ENCODE results near the gene CLDN17. TPM values are rescaled to one million over a fixed set of nuclear protein-coding genes. Genes with fewer than 3 reads are reported as not detected.
A peak's percentile ranks its signal among the peaks of the same experiment; 100 is the strongest.

The CLDN17 gene, protein sequence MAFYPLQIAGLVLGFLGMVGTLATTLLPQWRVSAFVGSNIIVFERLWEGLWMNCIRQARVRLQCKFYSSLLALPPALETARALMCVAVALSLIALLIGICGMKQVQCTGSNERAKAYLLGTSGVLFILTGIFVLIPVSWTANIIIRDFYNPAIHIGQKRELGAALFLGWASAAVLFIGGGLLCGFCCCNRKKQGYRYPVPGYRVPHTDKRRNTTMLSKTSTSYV
- not detected for total RNA-seq

GRCh38 chr21:30166705-30167104 is at the start of gene CLDN17:
TSS of gene CLDN17 (minus strand) at chr21:30166805. CDS start at chr21:30166617, 188 bp downstream.
- DNase-seq (ENCODE audit: low read depth in 2 of 3, low spot score in 2 of 3), result no peak

DNA sequence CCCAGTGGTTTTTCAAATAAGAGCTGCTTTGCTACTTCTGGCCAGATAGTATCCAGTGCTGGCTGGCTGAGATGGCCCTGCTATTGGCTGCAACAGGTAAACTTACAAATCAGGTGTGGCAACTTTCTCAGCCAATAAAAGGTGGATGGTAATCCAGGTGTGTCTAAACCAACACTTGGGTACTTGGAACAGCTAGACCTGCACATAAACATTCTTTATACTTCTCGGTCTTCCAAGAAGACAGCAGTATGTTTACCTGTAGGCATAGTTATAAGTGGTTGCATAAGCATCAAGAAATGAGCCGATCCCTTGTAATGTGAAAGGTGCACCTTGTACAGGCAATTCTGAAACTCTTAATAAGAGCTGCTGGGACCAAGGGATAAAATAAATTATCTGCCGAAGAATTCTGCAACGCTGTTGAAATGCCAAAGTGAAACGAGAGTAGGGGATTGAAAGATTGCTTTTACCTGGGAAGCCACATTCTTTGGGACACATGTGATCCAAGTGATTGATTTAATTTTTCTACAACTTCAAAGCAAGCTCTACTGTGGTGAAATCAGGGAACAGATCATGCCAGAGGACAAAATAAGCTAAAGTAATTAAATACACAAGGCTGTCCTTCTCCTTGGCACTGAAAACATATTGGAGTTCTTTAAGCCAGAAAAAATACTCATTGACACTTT is 49.6 kb upstream of the CLDN17 start, which contains the start of gene CLDN8:
Gene CLDN8, minus strand, starts transcription at position 57 of the 683 bp plus-strand sequence. CDS start 172 bp downstream, outside the sequence.
- no peak for DNase-seq (ENCODE audit: low read depth in 2 of 3, low spot score in 2 of 3)

DNA sequence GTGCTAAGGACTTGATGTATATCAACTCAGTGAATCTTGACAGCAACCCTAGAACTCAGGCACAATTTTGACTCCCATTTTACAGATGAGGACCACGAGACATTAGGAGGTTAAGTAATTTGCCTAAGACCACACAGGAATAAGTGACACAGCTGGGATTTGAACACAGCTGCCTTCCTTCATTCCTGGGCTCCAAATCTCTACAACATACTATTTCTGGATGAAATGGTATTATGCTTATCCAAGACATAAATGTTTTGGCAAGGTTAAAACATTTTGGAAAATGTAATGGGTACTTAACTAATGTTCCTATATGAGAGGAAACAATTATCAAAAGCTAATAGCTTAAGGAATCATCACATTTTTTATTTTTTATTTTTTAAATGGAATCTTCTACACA is 44.5 kb upstream of the CLDN17 start:
- DNase-seq (ENCODE audit: low read depth in 2 of 3, low spot score in 2 of 3), result no peak

DNA sequence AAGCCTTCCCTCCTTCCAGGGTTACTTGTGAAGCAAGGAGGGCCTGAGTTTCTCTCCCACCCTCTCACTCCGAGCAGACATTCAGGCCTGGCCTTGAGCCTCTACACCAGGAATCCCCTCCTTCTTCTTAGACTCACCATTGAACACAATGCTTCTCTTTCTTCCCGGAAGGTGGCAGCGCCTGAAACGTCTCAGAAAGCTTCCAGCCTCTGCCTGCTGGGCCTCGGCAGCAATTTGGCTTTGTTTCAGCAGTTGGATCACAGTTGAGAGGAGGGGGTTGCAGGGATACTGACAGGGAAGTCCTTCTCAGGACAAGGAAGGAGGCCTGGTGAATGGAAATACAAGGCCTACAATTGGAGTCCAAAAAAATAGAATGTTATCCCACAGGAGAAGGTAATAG is 43.0 kb upstream of the CLDN17 start:
- no peak for DNase-seq (ENCODE audit: low read depth in 2 of 3, low spot score in 2 of 3)

- DNase-seq (ENCODE audit: low read depth in 2 of 3, low spot score in 2 of 3), result no peak
Observed at GRCh38 chr21:30207252-30207579, 40.6 kb upstream of the CLDN17 start.

DNA sequence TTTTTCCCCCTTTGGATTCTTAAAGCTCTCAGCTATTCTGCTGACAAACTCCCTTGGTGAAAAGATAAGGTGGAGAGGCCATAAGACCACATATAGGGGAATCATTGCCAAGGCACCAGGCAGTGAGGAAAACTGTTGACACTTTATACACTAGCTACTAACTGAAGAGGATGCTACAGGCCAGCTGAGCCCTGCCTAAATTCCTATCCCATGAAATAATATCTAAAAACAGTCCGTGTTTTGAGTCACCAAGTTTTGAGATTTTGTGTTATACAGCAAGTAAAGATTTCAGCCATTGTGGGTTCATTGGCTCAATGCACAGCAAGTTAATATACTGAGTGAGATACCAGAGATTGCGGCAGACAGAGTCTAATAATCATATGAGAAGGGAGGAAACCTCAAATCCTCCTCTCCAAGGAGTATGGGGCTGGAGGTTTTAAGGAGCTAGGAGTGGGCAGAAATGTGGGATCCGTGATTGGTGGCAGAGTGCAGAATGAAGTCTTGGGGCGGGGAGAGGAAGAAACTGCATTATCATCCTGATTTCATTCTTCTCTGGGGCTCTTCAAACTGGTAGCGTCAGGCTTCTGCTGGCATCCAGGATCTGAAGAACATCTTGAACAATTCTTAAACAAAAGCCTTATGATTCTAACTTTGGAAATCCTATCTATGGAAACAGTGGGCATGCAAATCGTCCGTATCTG is 40.1 kb upstream of the CLDN17 start:
- DNase-seq (ENCODE audit: low read depth in 2 of 3, low spot score in 2 of 3), result no peak

DNA sequence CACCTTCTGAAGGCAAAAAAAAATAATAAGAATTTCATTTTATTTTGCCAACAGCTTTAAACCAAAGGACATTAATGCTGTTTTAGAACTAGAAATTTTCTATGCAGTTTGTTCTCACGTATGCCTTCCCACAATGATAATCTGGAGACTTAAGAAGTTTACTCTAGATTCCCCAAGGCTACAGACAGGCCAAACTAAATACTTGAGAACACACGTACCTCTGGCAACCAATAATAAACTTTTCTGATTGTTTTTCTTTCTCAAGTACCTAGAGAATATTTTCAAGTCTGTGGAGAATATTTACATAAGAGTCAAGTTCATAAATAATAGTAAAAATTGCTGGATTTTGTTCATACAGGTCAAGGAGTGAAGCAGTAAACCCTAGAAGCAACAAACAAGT is 33.4 kb upstream of the CLDN17 start:
- no peak for DNase-seq (ENCODE audit: low read depth in 2 of 3, low spot score in 2 of 3)

- DNase-seq (ENCODE audit: low read depth in 2 of 3, low spot score in 2 of 3), result peak in 2 of 3 donors; percentile 13 to 33
Observed at GRCh38 chr21:30194701-30195299, 28.2 kb upstream of the CLDN17 start.

DNA sequence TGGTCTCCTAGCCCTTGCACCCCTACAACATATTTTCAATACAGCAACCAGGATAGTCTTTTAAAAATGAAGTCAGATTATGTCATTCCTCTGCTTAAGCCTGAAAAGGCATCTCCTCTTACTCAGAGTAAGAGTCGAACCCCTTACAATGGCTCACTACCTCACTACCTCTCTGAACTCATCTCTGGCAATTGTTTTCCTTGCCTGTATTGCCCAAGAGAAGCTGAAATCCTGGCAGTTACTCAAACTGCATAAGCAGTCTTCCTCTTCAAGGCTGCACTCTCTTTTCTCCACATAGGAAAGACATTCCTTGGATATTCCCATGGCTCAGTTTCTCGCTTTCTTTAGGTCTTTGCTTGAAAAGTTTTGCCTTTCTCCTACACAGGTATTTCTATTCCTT is 26.6 kb upstream of the CLDN17 start:
- DNase-seq (ENCODE audit: low read depth in 2 of 3, low spot score in 2 of 3), result no peak

DNA sequence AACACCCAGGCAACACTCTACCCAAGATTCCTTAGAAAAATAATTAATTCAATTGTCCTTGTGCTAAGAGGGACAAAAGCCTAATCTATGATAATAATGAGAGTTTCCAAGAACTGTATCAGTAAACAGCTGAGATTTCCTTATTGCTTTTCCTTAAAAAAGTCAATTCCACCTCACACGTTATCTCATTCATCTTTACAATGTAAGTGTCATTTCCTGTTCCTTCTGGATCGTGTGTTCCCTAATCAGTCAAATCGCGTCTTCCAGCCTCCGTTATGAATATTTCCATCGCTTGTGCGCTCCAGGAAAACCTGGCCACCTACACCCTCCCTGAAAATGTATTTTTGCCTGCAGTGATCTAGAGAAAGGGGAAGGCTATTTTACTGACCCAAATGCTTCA is 23.9 kb upstream of the CLDN17 start:
- no peak for DNase-seq (ENCODE audit: low read depth in 2 of 3, low spot score in 2 of 3)

- no peak for DNase-seq (ENCODE audit: low read depth in 2 of 3, low spot score in 2 of 3)
Observed at GRCh38 chr21:30189773-30190172, 23.2 kb upstream of the CLDN17 start.

DNA sequence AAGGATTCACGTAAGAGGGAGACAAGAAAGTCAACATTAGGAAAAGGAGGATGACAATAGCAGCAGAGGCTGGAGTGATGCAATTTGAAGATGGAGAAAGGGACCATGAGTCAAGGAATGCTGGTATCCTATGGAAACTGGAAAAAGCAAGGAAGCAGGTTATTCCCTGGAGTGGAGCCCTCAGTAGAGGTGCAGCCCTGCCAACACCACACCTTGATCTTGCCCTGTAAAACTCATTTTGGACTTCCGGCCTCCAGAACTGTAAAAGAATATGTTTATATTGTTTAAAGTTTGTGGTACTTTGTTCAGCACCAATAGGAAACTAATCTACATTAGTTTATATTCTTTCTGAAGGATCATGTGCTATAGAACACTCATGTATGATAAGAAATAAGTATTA is 19.6 kb upstream of the CLDN17 start:
- DNase-seq (ENCODE audit: low read depth in 2 of 3, low spot score in 2 of 3), result no peak

- no peak for DNase-seq (ENCODE audit: low read depth in 2 of 3, low spot score in 2 of 3)
Observed at GRCh38 chr21:30168086-30168485, 1.5 kb upstream of the CLDN17 start.

DNA sequence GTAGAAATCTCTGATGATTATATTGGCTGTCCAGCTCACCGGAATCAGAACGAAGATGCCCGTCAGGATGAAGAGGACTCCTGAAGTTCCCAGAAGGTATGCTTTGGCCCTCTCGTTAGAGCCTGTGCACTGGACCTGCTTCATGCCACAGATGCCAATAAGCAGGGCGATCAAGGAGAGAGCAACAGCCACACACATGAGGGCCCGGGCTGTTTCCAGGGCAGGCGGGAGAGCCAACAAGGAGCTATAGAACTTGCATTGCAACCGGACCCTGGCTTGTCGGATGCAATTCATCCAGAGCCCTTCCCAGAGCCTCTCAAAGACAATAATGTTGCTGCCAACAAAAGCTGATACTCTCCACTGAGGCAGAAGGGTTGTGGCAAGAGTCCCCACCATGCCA is 434 bp downstream of the CLDN17 start:
- no peak for DNase-seq (ENCODE audit: low read depth in 2 of 3, low spot score in 2 of 3)

DNA sequence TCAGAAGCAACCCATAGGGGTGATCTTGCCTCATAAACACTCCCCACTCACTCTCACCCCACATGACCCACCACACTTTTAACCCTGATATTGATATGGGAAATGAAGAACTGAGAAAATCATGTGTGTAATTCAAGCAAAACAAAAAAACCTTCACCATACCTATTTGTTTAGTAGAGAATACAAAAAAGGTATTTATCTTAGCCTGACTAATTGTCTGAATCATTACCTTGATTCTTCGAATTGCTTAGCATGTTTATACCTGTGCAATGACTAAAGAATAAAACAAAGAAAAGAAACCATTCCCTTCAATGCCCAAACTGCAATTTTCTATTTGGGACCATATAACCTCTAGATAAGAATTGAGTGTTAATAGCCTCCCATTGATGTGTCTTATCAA is 1.8 kb downstream of the CLDN17 start:
- DNase-seq (ENCODE audit: low read depth in 2 of 3, low spot score in 2 of 3), result no peak

- DNase-seq (ENCODE audit: low read depth in 2 of 3, low spot score in 2 of 3), result no peak
Observed at GRCh38 chr21:30153697-30154340, 12.8 kb downstream of the CLDN17 start.

DNA sequence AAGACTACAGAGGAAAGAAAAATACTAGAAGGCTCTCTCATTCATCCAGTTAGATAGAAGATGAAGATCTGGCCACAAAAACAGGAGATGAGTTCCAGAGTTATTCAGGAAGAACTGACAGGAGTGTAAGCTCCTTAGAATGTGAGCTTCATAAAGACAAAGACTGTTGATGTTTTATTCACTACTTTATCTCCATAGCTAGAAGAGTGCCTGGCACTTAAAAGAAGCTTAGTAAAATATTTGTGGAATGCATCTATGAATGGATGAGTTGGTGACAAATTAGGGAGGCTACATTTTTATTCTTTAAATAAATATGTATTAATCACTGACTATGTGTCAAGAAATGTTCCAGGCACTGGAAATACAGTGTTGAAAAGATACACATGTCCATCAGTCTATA is 13.8 kb downstream of the CLDN17 start:
- DNase-seq (ENCODE audit: low read depth in 2 of 3, low spot score in 2 of 3), result no peak

- DNase-seq (ENCODE audit: low read depth in 2 of 3, low spot score in 2 of 3), result no peak
Observed at GRCh38 chr21:30148906-30149305, 17.7 kb downstream of the CLDN17 start.

DNA sequence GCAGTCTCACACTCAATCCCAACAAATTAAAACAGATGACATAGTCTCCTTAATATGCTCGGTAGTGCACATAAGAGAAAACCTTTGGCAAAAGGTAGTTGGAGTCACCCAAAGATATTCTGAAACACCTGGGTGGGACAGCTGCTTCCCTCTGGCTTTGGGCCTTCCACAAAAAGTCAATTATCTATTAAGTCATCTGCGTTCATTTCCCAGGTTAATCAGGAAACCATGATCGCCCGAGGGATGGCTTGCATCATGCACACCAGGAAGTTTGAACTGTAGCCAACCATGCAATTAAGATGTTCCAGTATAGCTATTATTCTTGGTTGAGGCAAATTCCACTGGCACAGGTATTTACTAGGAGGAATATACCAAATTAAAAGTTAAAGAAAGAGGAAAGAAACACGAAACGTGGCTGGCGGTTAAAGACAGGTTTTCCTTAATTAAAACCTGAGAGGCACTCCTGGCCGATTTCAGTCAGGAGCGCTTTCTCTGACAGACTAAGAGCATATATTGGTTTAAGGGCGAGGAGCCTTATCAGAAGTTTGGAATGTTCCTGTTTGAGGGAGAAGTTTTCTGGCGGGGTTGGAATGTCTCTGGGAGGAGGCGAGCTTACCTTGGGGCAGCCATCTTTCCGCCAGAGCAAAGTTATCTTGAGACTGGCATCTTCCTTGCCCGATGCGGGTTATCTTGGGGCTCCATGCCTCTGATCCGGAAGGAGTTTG is 19.9 kb downstream of the CLDN17 start:
- no peak for DNase-seq (ENCODE audit: low read depth in 2 of 3, low spot score in 2 of 3)

- no peak for DNase-seq (ENCODE audit: low read depth in 2 of 3, low spot score in 2 of 3)
Observed at GRCh38 chr21:30138483-30138882, 28.1 kb downstream of the CLDN17 start.
